ENCODE results near the gene GNAL. TPM values are rescaled to one million over a fixed set of nuclear protein-coding genes. Genes with fewer than 3 reads are reported as not detected.

The GNAL gene
- total RNA-seq, 1 experiment from 2014 or later, result 0.61 TPM

GRCh38 chr18:11672198-11672597 is 16.9 kb upstream of the GNAL start:
- Mint-ChIP-seq H3K27me3 (ENCODE audit: unreplicated experiment) (peaks cover 48% of the 10 kb centered on the region), H3K36me3 (ENCODE audit: insufficient read depth, unreplicated experiment) (no peaks in the 10 kb centered on the region), H3K4me1 (ENCODE audit: low read depth, unreplicated experiment) (no peaks in the 10 kb centered on the region), H3K27ac (ENCODE audit: unreplicated experiment) (no peak overlapping the region), H3K4me3 (ENCODE audit: low read depth, unreplicated experiment) (no peak overlapping the region), H3K9me3 (ENCODE audit: low read depth, unreplicated experiment) (no peaks in the 10 kb centered on the region)
- intact Hi-C loops (cut with micrococcal nuclease; ENCODE audit: unreplicated experiment), result no loop called here
- no peak for TF ChIP-seq CTCF (IDR thresholded peaks at IDR 0.05; ENCODE audit: unreplicated experiment)
- no peak for DNase-seq
- CTCF ChIA-PET, result interaction anchor here (0.8 kb wide), 1 partner anchor 199 kb away, joined by 4 read pairs; no protein-coding TSS in a partner anchor
- no TSS peak for BruUV-seq (replicated peaks)

- H3K36me3 Mint-ChIP-seq (ENCODE audit: insufficient read depth, unreplicated experiment), result no peaks in the 10 kb centered on the region
- no peak overlapping the region for H3K4me3 Mint-ChIP-seq (ENCODE audit: low read depth, unreplicated experiment)
- H3K9me3 Mint-ChIP-seq (ENCODE audit: low read depth, unreplicated experiment), result no peaks in the 10 kb centered on the region
- no peaks in the 10 kb centered on the region for H3K4me1 Mint-ChIP-seq (ENCODE audit: low read depth, unreplicated experiment)
- no peak overlapping the region for H3K27ac Mint-ChIP-seq (ENCODE audit: unreplicated experiment)
- H3K27me3 Mint-ChIP-seq (ENCODE audit: unreplicated experiment), result peaks cover 56% of the 10 kb centered on the region
- CTCF ChIA-PET, result interaction anchor here (0.8 kb wide), 1 partner anchor 198 kb away, joined by 4 read pairs; no protein-coding TSS in a partner anchor
- no peak for TF ChIP-seq CTCF (IDR thresholded peaks at IDR 0.05; ENCODE audit: unreplicated experiment)
- DNase-seq, result no peak
- BruUV-seq (replicated peaks), result no TSS peak
- intact Hi-C loops (cut with micrococcal nuclease; ENCODE audit: unreplicated experiment), result no loop called here
These were observed 16.1 kb upstream of the GNAL start for GRCh38 chr18:11672846-11673454.

GRCh38 chr18:11673560-11673959 is 15.5 kb upstream of the GNAL start:
- CTCF ChIA-PET, result no interaction called here
- Mint-ChIP-seq H3K4me1 (ENCODE audit: low read depth, unreplicated experiment) (no peaks in the 10 kb centered on the region), H3K27ac (ENCODE audit: unreplicated experiment) (no peak overlapping the region), H3K9me3 (ENCODE audit: low read depth, unreplicated experiment) (no peaks in the 10 kb centered on the region), H3K27me3 (ENCODE audit: unreplicated experiment) (peaks cover 62% of the 10 kb centered on the region), H3K4me3 (ENCODE audit: low read depth, unreplicated experiment) (no peak overlapping the region), H3K36me3 (ENCODE audit: insufficient read depth, unreplicated experiment) (no peaks in the 10 kb centered on the region)
- BruUV-seq (replicated peaks), result no TSS peak
- intact Hi-C loops (cut with micrococcal nuclease; ENCODE audit: unreplicated experiment), result no loop called here
- TF ChIP-seq CTCF (IDR thresholded peaks at IDR 0.05; ENCODE audit: unreplicated experiment), result no peak
- DNase-seq, result no peak

GRCh38 chr18:11674119-11674518 is 14.9 kb upstream of the GNAL start:
- no peak for TF ChIP-seq CTCF (IDR thresholded peaks at IDR 0.05; ENCODE audit: unreplicated experiment)
- Mint-ChIP-seq H3K27me3 (ENCODE audit: unreplicated experiment) (peaks cover 68% of the 10 kb centered on the region), H3K4me1 (ENCODE audit: low read depth, unreplicated experiment) (no peaks in the 10 kb centered on the region), H3K9me3 (ENCODE audit: low read depth, unreplicated experiment) (no peaks in the 10 kb centered on the region), H3K4me3 (ENCODE audit: low read depth, unreplicated experiment) (no peak overlapping the region), H3K27ac (ENCODE audit: unreplicated experiment) (no peak overlapping the region), H3K36me3 (ENCODE audit: insufficient read depth, unreplicated experiment) (no peaks in the 10 kb centered on the region)
- DNase-seq, result no peak
- intact Hi-C loops (cut with micrococcal nuclease; ENCODE audit: unreplicated experiment), result no loop called here
- CTCF ChIA-PET, result no interaction called here
- BruUV-seq (replicated peaks), result no TSS peak
